ENCODE results near the gene CSRP3.
"Not testable (repeated sequence)": the region's sequence is repeated elsewhere in the genome, so short reads cannot be mapped to it uniquely, and the experiment has no call there.

The CSRP3 gene

DNA sequence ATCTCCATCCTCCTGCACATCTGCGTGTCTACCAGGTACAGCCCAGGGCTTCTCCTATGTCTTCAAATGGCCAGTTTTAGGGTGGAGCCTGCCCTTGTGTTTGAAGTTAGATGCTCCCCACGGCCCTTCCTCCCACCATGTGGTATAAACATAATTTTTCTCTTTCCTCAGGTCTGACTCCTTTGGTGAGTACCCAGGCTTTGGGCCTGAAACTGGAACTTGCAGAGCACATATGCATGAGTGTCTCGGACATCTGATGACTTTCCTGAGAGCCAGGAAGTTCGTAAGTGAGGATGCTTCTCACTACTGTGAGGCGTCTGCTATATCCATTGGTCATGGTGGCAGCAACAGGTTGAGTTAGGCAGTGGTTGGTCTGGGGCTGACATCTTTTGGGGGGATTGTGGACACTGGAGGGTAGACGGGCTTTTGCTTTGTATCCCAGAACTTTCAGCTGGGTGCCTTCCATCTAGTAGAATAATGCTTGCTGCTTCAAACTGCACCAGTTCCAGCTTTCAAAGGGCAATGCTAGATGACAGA, 16.2 kb downstream of the CSRP3 start:
- DNase-seq (ENCODE audit: low read depth): no peak

DNA sequence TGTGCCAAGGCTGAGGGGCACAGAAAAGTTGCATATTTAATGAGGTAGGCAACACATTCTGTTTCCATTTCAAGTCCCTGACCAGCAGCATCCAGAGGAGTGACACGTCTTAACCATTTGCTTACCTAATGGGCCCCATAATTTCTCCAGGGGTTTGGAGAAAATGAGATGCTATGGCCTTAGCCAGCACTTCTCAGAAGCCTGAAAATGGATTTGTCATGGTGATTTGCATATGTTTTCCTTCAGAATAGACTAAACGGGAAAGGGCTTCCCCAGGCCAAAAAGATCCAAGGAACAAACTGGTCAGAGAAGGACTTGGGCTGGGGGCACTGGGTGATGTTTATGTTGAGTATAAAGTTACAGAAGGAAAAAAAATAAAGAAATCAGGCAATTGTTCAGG, 16.7 kb downstream of the CSRP3 start:
- no peak for DNase-seq (ENCODE audit: low read depth)

DNA sequence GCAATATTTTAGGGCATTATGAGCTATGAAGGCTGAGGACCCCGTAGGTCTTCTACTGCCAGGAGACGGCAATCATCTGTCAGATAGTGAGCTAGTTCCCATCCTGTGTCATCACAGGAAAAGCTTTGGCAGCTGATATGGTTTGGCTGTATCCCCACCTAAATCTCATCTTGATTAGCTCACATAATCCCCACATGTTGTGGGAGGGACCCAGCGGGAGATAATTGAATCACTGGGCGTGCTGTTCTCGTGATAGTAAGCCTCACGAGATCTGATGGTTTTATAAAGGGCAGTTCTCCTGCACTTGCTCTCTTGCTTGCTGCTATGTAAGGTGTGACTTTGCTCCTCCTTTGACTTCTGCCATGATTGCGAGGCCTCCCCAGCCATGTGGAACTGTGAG, 18.1 kb downstream of the CSRP3 start:
- no peak for DNase-seq (ENCODE audit: low read depth)

DNA sequence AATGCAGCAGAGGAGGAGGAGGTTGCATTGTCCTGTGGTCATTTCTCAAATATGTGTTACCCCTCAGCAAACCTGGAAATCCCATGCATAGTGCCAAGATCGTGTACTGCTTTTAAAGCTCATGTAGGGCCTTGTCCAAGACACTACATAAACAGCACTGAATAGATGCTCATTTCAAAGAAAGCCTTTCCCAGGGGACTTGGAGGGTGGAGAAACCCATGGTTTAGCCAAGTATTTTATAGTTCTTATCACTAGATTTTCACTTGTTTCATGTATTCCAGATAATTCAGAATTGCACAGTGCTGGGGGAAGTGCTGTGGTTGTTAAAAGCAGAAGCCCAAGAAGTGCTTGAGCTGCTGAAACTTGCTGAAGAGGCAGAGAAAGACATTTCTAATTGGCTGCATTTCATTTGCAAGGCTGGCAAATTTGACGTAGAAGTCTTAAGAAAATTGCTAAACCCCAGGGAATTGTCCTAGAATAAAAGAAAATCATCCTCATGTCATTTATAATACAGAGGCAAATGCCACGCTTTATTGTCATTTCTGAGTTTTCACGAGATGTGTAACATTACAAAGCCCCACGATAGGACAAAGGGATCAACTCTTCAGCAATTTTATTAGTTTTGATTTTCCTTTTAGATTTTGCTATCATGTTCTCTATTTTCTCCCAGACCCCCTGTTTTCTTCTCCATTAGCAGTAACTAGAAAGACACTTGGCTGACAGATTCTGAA, 20.1 kb downstream of the CSRP3 start:
- DNase-seq (ENCODE audit: low read depth): no peak

DNA sequence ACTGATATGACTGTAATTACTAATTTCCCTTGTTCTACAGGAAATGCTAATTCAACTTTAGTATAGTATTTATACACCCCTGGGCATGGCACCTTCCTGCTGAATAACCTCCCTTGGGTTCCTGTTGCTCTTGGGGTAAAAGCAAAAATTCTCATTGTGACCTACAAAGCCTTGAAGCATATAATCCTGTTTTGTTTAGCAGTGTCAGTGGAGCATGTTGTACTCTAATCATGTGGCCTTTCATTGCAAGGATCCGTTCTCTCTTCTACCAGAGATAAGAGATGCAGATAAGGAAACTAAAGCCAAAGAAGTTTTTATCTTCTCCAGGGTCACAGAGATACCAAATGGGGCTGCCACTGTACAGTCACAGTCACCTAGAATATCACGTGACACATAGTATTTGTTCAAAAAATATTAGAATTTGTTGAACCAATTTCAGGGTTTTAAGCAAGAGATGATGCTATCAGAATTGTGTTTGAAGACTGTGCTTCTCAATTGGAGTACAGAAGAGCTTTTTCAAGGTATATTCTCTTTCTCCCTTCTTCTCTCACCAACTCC, 25.1 kb downstream of the CSRP3 start:
- DNase-seq (ENCODE audit: low read depth): no peak

DNA sequence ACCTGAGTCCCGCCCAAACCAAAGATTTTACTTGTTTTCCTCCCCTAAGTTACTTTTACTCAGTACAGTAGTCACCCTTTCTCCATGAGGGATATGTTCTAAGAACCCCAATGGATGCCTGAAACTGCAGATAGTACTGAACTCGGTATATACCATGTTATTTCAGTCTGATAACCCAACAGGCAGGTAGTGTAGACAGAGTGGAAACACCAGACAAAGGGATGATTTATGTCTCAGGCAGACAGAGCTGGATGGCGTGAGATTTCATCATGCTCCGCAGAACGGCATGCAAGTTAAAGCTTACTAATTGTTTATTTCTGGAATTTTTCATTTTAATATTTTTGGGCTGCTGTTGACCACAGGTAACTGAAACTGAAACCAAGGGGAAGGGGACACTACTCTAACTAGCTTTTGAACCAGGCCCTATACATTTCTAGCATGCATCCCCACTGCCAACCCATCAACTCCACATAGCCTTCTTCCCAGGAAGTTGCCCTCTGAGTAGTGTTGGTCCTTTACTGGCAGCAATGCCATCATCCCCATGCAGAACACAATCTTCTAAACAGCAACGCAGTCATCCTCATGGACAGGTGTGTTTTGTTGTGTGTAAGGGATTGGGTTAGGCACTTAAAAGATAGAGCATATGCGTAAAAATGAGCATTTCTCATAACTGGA, 27.7 kb downstream of the CSRP3 start:
- no peak for DNase-seq (ENCODE audit: low read depth)

DNA sequence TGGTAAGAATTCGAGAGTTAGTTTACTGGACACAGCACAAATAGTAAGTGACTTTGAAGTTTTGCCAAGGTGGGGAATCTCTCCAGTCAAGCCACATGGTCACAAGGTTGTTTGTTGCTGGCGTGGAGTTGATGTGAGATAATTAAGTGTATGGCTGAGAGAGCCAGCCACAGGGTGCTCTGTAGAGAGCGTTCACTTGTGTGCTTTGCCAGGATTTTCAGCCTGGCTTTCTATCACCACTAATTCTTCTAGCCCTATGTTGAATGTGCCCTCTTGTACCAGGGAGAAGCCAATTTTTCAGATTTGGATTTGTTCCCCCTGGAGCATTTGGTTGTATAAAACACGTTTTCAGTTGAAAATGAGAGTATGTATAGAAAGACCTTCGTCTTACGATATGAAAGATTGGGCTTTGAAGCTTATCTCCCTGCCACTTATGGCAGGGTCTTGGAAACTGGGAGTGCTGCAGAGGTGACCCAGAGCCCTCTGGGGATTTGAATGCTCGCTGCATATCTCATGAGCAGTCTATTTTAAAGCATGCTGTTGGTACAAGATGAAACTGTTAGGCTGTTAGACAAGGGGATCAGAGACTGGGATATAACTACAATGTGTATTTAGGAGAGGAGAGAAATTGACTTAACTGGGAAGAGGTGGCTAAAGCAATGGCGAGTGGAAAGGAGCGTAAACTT, 28.6 kb downstream of the CSRP3 start:
- no peak for DNase-seq (ENCODE audit: low read depth)

DNA sequence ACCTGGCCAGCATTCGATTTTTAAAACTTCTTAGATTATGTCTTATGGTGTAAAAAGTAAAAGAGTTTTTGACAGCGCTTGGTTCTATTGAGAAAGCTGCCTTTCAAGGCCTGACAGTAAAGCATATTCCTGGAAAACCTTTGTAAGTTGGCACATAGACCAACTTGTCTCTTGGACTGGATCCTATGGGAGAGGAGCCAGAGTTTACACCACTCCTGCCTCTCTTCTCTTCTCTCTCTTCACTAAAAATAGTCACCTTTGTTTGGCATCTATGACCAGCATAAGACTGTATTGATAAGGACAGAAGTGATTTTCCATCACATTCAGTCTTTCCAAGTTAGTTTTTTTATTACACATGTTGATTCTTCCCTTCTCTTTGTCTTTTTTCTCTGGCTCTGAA, 33.7 kb downstream of the CSRP3 start:
- DNase-seq (ENCODE audit: low read depth): no peak

DNA sequence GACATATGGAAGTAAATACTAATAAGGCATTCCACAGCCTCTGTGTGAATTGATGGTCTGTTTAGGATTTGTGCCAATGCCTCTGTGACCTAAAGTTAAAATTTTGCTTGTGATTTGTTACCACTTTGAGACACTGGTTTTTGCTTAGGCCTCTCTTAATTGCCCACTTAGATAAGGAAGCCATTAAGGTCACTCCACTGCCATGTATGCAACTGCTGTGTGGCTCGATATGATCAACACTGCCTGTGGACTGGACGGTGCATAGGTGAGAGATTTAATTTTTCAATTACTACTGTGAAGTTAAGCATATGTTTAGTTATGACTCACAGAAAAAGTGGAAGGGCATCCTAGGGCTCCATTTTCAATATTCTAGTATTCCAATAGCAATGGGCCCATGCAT, 36.9 kb downstream of the CSRP3 start:
- no peak for DNase-seq (ENCODE audit: low read depth)

DNA sequence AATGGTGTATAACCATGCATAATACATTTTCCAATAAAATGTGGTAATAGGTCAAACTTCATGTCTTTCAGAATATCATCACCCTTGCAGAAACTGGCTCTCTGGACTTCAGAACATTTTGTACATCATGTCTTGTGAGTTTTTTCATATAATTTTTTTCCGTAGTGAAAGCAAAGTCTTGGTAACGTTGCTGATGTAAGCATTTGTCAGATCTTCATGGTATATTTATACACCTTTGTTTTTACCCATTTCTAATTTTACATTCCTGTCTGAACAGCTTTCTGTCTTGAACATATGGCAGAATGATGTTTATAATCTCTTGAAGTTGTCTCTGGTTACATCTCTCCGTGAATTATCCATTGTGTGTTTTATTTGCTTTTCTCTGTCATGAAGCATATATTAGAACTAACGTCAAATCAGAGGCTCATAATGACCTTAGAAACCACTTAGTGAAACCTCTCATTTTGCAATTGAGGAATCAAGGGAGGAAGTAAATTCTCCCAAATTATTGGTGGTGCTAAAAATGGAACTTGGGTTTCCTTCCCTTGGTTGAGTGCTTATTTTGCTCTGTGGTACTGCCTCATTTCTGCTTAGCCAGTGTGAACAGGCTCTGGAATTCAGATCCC, 37.4 kb downstream of the CSRP3 start:
- no peak for DNase-seq (ENCODE audit: low read depth)

DNA sequence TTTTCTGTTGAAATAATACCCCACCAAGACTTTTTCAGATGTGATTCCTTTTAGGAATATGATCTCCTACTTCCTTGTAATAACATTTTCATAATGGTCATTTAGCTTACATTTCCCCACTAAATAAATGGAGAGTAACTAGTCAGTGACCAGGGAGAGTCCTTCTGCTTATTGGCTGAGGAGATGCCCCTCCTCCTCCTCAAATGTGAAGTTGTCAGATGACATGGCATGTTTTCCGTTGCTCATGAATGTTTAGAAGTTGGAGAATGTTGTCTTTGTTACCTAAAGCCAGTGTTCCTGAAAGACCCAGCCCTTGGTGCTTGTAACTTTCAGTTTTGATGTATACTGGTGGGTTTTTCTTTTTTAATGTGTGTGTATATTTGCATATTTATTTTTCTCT, 38.2 kb downstream of the CSRP3 start:
- no peak for DNase-seq (ENCODE audit: low read depth)

DNA sequence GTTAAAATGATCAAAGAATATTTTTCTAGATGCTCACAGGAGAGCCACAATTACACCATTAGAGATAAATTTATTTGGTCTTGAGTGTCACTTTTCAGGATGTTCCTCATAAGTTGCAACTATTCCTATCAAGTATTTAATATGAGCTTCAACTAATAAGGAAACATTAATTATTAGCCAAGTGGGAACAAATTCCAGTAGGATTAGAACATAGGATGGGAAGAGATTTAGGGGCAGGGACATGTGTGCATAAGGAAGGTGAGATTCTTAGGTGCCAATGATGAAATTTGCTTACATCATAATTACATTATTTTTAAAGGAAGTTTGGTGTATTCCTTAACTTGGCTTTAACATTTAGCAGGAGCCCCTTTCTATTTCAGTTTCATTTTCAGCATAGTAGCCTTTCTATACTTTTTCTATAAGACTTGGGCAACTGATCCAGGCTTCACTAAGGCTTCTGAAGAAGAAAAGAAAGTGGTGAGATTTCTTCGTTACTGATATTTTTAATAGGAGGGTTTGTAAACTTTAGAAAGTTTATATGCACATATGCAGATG, 38.8 kb downstream of the CSRP3 start:
- no peak for DNase-seq (ENCODE audit: low read depth)

DNA sequence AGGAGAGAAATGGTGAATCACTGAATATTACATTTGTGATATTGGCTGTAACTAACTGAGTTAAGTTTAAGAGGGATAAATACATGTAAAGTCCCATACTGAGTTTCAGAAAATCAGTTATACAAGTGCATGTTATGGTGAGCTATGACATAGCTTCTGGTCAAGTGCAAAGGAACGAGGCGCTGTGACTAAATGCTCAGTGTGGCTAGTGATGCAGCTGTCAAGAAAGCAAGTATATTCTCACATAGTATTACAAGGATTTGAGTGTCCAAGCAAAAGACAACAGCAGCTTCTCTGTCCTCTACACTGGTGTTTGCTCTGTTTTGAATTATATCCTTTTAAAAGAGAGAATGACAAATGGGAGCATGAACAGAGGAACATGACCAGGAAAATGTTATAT, 40.1 kb downstream of the CSRP3 start:
- DNase-seq (ENCODE audit: low read depth): no peak

DNA sequence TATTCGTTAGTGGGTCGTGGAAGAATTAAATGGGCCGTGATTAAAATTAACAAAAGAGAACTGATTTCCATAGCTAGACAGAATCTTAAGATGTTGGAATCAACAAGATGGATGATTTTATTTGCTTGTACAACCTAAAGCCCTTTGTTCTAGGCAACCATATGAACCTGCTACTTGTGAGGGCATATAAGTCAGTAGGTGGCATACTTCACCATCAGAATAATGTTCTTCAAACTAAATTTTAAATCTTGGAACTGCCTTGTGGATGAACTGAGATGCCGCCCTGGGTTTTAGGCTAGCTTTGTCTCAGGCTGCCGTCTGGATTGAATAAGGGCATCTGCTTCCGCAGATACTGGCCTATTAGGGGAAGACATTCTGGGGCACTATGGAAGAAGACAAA, 40.9 kb downstream of the CSRP3 start:
- DNase-seq (ENCODE audit: low read depth): no peak

DNA sequence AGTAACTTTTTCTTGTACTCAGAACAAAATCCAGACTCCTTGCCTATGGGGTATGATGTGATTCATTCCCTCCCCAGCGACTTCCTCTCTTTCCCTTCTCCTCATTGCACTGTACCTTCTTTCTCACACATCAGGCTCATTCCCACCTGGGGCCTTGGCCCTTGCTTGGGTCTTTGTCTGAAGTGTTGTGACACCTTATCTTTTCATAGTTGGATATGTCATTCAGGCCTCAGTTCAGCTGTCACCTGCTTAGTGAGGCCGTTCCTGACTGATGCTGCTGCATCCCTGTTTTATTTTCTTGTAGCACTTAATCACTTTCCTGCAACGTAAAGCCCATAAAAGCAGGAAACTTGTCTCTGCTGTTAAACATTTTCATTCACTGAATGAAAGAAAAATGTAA, 44.9 kb downstream of the CSRP3 start:
- DNase-seq (ENCODE audit: low read depth): no peak

DNA sequence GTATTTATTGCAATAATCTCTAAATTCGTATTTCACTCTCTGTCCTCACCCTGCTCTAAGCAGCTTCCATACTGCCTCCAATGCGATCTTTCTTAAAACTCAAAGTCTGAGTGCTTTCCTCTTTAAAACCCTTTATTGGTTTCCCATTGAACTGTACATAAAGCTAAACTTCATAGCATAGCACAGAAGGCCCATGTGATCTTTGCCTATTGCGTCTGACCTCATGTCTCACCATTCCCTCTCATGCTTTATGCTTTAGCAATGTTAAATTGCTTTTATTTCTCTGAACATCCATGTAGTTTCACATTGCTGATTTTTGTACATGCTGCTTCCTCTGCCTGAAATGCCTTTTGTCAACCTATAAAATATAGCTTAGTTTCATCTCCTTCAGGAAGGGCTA, 56.5 kb downstream of the CSRP3 start:
- DNase-seq (ENCODE audit: low read depth): no peak

DNA sequence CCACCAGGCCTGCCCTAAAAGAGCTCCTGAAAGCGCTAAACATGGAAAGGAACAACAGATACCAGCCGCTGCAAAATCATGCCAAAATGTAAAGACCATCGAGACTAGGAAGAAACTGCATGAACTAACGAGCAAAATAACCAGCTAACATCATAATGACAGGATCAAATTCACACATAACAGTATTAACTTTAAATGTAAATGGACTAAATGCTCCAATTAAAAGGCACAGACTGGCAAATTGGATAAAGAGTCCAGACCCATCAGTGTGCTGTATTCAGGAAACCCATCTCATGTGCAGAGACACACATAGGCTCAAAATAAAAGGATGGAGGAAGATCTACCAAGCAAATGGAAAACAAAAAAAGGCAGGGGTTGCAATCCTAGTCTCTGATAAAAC, 64.9 kb downstream of the CSRP3 start:
- not testable (repeated sequence) for DNase-seq (ENCODE audit: low read depth)

DNA sequence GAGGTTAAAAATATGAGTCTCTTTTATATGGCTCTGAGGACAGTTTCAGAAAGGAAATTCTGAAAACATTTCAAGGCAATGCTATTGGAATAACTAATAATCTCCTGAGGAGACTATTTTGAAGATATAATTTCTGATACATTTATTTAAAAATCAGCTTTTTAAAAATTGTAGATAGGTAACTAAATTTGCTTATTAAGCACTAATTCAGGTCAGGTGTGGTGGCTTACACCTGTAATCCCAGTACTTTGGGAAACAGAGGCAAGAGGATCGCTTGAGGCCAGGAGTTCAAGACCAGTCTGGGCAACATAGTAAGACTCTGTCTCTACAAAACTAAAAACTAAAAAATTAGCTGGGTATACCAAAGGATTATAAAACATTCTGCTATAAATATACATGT, 67.8 kb downstream of the CSRP3 start:
- DNase-seq (ENCODE audit: low read depth): no peak
